GM19395 (cell line): ENCODE data around the gene XPO5.

Experiments
- ATAC-seq: cut with Tn5 transposase; IDR thresholded peaks from one replicate; pipeline ENCODE4 v1.9.1; 2021; ENCODE audit warnings: mild to moderate bottlenecking, moderate library complexity; ENCODE audit not compliant: unreplicated experiment

The XPO5 gene

DNA sequence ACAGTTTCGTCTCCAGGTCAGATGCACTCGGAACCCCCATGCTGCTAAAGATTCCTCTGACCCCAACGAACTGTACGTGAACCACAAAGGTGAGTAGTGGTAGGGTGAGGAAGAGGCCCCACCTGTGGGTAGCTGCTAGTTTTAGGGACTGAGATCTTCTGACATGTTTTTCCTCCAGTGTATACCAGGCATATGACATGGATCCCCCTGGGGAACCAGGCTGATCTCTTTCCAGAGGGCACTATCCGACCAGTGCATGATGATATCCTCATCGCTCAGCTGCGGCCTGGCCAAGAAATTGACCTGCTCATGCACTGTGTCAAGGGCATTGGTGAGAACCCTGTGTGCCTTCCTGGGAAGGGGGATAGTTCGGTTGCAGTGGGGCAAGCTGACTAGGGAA lies 55.7 kb downstream of the XPO5 start:
- no peak for ATAC-seq

DNA sequence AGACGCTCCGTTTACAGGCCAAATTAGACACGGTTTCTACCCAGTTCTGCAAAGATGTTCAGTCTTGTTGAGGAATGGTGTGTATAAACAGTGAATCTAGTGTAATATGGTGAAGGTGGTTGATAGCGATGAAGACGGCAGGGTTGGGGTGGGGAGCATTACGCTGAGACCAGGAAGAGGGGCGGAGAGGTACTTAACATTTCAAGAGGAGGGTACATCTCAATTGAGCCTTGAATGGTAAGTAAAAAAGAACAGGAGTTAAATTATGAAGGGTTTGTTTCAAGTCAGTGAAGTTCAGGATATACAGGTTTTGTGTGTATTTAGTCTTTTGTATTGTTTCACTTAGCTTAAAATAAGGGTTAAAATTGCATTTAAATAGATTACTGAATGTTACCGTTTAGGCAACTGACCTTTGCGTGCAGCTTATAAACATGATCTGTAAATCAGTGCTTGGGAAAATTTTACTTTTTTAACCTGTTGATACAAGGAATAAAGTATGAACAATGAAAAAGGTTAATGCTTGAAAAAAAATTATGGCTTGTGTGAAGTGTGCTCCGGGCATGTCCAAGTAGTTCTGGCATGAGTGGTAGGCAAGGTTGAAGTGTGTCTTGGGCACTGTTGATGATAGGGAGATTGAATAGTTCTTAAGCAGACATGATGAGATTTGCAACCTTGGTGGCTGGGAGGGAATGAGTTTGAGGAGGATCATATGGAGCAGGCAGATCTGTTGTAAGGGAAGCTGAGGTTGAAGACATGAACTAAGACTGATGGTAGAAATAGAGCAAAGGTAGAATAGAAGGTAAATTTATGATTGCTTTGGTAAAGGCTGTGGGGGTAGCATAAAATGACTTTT lies 58.1 kb downstream of the XPO5 start:
- ATAC-seq, result no peak

DNA sequence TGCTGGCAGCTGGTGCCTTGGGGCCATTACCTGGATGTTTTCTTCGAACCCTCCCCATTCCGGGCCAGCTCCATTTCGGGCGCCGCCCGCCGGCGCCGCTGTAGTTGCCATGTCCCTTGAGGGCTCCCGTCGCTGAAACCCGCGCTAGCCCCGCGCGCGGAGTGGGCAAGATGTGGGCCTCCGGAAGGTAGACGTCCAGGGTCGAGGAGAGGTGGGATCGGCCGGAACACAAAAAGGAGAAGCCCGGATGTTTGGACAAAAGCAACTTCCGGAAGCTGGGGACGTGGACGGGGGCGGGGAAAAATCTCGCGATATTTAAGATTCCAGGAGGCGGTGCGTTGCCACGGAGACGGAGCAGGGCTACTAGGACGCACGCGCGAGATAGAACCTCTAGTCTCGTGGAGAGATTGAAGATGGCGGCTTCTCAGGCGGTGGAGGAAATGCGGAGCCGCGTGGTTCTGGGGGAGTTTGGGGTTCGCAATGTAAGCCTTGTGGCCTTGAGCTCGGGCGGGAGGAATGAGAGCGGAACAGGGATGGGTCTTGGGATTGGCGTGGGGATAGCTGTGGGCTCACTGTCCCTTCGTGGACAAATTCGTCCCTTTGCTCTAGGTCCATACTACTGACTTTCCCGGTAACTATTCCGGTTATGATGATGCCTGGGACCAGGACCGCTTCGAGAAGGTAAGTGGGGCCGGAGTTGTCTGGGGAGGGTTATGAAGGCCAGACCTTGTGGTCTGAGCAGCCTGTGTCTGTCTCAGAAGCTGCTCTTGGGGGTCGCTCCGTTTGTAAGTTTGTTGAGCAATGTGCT lies 58.9 kb downstream of the XPO5 start, which contains the start of the genes POLR1C and YIPF3:
POLR1C (plus strand) TSS at position 393 of the 808 bp plus-strand sequence; CDS start at position 414, 21 bp downstream.
YIPF3 (minus strand) TSS at position 230 of the 808 bp plus-strand sequence; CDS start at position 111, 119 bp downstream.
- ATAC-seq, result peak; percentile 88

DNA sequence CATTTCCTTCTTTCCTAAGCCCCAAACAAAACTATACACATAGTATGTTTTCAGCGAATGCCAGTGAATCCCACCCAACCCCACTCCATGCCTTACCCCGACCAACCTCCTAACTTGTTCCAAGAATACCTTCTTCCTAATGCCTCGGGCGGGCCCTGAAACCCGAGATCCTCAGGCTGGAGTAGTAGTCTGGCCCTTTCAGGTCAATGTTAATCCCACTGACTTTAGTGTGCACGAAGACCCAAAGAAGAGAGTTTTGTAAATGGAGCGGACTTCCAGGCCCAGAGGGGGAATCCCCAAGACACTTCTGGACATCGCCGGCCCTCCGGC lies 59.5 kb downstream of the XPO5 start:
- ATAC-seq, result no peak

DNA sequence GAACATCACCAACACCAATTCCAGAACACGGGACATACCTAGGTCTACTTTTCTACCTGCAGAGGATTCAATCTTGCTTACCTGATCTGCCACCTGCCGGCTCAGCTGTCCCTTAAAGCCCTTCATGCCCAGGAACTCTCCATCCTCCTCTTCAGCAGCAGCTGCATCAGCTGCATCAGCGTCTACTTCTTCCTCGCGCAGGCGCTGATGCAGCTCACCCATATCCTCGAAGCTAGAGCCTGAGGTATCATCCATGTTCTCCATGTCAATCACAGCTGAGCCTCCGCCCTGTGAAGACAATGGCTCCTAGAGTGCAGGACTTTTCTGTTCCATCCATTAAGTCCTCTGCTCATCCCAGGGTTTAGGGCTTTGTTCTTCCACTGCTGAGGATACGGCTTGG lies 60.0 kb downstream of the XPO5 start:
- ATAC-seq, result no peak

DNA sequence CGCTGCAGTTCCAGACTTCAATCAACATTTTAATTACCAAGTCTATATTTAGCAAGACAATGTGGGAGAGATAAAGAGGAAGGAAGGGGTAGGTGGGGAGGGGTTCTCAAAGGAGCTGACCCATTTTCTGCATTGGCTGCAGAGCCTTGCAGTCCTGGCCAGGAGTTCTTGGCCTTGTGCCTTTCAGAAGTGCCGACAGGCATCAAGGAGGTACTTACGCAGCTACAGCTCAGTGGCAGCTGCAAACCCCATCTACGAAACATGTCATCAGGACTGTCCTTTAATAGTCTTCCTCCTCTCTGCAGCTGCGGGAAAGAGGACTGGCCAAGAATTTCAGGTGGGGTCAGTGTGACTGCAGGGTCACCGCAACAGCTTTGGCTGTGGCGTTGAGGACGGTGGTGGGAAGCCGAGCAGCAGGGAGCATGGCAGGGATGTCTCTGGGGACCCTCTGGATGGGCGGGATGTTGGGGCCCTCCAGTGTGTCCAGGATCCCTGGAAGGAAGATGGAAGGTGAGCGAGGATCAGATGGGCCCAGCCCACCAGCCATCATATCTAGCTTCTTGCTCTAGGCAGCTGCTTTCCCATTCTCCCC lies 63.9 kb downstream of the XPO5 start:
- no peak for ATAC-seq

DNA sequence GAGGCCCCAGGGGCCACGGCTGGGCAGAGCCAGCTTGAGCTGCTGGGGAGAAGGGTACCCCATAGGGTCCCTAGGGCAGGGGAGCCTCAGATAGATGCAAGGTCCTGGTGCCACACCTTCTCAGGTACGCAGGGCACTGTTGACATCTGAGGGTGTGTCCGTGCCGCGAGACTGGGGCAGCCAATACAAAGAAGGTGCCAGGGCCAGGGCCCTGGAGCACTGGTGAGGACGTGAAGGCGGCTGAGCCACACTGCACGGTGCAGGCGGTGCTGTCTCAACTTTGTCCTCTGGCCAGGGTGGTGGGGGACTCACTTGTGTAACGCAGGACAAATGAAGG lies 65.0 kb downstream of the XPO5 start:
- no peak for ATAC-seq

DNA sequence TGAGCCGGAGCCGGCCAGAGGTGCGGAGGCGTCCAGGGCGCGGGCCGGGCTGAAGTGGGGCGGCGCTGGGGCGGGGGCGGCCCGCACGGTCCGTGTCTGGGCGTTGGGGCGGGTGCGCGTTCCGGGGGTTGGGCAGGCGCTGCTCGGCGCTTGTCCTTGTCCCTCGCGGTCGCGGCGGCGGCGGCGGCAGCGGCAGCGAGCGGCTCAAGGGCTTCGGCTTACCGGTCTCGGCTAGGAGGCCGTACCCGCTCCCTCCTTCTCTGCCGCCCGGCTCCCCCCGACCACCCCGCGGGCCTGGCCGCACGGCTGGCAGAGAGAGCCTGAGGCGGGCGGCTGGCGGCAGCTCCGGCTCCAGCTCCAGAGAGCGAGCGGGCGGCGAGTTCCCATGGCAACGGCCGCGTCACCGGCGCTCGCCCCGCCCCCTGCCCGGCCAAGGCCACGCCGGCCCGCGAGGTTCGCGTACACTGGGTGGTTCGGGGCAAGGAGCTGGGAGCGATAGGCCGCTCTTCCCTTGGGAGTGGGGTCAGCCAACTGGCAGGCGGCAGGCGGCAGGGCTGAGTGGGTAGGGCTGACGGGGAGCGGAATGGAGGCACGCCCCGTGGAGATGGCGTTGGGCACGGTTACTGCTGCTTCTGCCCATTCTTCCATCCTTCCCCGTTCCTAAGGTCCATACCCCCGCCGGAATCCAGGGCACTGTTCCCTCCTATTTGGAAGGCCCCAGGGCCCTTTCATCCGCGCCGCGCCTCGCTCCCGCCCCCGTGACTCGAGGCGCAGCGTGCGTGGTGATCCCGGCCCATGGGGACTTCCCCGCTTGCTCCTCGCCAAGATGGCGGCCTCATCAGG lies 65.6 kb downstream of the XPO5 start, which contains the start of gene LRRC73:
LRRC73 (minus strand) TSS at position 363 of the 843 bp plus-strand sequence. CDS start 561 bp downstream, outside the sequence.
- ATAC-seq, result peak; percentile 61

DNA sequence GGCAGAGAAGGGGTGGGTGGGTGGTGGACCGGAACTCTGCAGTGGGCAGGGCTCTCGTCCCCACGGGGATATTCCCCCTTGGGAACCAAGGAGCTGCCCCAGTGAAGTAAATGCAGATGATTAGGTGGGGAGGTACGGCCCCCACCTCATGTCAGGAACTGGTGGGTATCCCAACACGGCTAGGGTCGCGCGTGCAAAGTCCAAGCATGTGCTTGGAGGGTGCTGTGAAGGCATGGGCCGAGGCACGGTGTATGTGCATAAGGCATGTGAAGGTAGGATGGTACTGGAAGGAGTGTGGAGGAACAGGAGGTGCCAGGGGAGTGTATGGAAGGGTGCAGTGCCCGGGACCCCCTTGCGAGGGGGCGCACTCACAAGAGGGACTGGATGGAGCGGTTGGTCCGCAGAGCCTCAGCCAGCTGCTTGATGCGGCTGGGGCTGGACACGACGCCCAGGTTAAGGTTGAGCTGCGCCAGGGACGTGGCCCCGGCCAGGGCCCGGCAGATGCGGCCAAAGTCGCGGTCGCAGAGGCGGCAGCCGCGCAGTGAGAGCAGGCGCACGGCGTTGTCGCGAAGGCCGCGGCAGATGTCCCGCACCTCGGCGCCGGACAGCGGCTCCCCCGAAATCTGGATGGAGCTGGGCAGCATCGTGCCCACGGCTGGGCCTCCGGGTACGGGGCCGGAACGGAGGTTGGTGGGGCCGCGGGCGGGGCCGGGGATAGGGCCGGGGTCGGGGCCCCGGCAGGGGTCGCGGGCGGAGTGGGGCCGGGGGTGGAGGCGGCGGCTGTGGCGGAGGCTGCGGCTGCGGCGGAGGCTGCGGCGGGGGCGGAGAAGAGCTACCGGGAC lies 66.5 kb downstream of the XPO5 start:
- ATAC-seq, result peak; percentile 15

DNA sequence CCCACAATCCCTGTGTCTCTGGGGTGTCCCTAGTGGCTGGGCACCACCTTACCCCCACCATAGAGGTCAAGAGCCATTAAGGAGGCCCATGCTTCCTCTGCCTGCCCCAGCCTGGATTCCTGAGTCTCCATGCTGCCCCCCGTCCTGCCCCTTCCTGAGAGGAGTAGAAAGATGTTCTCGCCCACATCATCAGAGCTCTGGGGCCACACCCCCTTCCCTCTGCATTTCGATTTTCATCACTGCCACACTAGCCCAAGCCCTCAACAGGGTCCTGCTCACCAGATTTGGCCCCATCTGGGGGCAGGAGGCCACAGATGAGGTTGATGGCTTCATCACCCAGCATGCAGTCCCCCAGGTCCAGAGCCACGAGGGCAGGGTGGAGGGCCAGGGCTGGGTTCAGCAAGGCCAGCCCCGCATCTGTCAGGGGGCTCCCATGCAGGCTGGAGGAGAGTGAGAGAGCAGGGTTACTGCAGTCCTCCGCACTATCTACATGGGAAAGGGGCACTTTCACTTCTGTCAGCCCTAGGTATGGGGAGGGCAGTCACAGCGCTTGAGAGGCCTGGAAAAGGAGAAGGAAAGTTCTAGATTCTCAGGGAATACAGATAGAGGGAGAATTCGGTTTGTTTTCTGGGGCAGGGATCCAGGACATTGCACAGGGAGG lies 67.2 kb downstream of the XPO5 start:
- no peak for ATAC-seq

DNA sequence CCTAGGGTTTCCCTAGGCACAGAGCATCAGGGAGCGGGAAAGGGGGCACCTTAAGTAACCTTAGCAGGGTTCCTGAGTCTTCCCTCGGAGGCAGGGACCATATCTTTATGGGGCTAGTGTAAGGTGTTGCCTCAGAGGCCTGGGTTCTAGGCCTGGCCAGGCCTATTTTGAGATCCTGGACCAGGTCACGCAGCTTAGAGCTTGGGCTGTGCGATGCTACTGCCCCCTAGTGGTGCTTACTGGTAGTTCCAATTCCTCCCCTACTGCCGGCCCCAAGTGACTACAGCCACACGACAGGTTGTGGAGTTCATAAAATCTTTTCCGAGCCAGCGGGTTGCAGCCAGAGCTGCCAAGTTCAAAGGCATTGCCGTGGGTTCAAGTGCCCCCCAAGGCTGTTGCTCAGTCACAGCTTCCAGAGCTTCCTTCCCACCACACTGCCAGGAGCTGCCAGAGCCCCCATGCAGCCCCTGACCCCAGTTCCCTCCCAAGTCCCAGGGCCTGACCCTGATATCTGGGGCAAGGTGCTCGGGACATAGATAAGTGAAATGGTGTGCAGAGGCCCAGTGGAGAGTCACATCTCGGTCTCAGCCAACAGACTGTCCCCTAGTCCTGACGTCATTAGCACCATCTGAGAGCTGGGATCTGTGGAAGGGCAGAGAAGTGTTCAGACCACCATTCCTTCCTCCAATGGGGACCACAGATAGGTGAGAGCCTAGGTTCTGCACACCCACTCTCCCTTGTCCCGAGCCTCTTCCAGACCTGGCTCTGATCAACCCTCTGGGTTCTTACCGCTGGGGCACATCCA lies 69.0 kb downstream of the XPO5 start:
- no peak for ATAC-seq

DNA sequence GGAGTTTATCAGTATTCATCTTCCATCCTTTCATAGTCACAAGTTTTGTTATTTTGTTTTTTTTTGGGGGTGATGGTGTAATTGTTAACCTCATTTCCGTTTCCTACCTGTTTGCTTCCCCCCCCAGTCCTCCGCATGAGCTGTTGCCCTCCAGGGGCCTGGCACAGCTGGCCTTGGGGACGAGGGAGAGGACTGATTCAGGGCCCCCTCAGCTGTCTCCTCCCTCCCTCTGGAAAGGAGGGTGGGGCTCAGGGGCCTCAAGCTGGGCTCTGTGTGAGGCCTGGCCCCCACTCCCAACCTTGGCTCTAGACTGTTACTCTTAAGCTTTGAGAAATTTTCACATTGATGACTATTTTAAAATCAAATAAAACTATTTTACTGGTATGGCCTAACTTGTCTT lies 69.7 kb downstream of the XPO5 start:
- no peak for ATAC-seq

DNA sequence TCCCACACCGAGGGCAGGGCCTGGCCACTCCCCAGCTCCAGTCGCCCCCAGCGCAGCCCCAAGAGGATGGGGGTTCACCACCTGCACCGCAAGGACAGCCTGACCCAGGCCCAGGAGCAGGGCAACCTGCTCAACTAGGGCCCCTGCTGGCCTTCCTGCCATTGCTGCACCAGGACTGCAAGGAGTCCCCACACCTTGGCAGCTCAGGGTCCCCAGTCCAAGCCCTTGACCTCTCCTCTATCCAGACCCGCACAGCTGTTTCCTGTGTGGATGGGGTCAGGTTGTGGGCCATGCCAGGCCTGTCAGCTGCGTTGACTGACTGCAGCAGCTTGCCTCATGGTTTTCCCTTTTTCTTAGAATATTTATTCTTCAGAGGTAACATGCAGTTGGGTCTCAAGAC lies 70.1 kb downstream of the XPO5 start:
- ATAC-seq, result no peak

DNA sequence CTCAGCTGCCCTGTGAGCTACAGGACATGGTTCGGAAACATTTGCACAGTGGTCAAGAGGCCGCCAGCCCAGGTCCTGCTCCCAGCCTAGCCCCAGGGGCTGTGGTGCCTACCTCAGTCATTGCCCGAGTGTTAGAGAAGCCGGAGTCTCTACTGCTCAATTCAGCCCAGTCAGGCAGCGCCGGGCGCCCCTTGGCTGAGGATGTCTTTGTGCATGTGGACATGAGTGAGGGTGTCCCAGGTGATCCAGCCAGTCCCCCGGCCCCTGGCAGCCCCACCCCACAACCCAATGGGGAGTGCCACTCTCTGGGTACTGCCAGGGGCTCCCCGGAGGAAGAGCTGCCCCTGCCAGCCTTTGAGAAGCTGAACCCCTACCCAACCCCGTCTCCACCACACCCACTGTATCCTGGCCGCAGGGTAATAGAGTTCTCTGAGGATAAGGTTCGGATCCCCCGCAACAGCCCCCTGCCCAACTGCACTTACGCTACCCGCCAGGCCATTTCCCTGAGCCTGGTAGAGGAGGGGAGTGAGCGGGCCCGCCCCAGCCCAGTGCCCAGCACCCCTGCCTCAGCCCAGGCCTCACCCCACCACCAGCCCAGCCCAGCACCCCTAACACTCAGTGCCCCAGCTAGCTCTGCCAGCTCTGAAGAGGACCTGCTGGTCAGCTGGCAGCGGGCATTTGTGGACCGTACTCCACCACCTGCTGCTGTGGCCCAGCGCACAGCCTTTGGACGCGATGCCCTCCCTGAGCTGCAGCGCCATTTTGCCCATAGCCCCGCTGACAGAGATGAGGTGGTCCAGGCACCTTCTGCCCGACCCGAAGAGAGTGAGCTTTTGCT lies 70.9 kb downstream of the XPO5 start:
- no peak for ATAC-seq

DNA sequence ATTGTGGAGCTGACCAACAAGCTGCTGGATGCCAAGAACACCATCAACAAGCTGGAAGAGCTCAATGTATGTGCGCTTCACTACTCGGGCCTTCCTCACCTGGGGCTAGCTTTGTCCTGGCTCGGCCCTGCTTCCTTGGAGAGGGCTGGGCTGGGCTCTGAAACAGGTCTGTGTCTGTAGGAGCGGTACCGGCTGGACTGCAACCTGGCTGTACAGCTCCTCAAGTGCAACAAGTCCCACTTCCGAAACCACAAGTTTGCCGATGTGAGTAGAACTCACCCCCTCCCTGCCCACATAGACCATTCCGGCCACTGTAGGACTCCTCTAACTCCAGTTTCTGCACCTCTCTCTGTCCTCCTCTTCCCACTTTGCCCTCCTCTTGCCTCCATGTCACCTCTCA lies 72.4 kb downstream of the XPO5 start:
- no peak for ATAC-seq

DNA sequence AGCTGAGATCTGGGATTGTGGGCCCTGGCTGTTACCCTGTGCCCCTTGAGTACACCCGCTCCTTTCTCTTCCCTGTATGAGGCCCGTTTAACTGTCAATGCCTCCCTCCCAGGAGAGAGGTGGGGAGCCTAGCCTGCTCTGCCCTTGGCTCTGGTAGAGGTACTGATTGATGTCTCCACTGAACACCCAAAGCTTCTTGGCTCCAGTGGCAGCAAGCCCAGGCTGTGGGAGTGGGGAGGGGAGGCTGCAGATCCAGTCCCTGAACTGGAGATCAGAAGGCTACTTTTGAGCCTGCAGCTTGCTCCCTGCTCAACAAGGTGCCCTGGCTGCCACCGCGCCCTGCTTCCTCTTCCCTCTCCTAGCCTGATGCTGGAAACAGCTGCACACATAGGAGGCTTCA lies 73.2 kb downstream of the XPO5 start:
- no peak for ATAC-seq

DNA sequence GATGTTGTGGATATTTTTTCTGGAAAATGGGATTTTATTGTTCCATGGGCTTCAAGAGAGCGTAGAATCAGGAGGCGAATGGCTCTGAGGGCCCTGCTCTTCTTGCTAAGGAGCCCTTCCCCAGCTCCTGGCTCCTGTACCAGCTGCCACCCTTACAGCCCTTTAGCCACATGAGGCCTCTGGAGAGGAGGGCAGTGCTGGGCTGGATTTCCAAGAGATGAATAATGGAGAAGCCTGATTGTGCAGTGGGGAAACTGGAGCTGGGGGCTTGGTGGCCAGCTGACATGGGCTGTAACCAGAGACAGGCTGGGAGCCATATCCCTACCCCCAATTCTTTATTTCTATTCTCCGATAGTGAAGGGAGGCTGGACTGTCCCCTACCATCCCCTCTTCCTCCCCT lies 74.9 kb downstream of the XPO5 start:
- ATAC-seq, result no peak
